K562 (cell line): ENCODE measurements around the gene SLC34A1. TPM values are rescaled to one million over a fixed set of nuclear protein-coding genes. Genes with fewer than 3 reads are reported as not detected.

Experiments used
- ATF4 ChIP-seq: fragments of 450-650 bp; formaldehyde crosslinking; IDR thresholded peaks from 2 replicates; pipeline ENCODE4 v1.4.0; 2022; ENCODE audit warnings: mild to moderate bottlenecking, moderate library complexity
- BCOR ChIP-seq: fragments of 450-650 bp; IDR thresholded peaks from 2 replicates; pipeline ENCODE4 v1.6.1; 2016
- CXXC5 ChIP-seq: fragments of 250-450 bp; sonication (Bioruptor Pico); IDR thresholded peaks from 2 replicates; pipeline ENCODE4 v1.8.0; 2022; ENCODE audit warnings: inconsistent platforms, mild to moderate bottlenecking, moderate library complexity
- ETV1 ChIP-seq: fragments of 450-650 bp; conservative IDR thresholded peaks from 2 replicates; pipeline ENCODE4 v1.6.1; 2016; ENCODE audit warnings: missing genetic modification characterization, control low read depth, low read depth, missing compliant biosample characterization
- FOXM1 ChIP-seq, 2 experiments: fragments of 450-650 bp in 1 of 2; sonication (generic) in 1 of 2; formaldehyde crosslinking in 1 of 2; IDR thresholded peaks; 2 replicates each; pipeline versions ENCODE4 v1.6.1 to v1.9.0; 2017 to 2022; ENCODE audit warnings: low read depth in 2 of 2, mild to moderate bottlenecking in 2 of 2, missing genetic modification reagents in 1 of 2, moderate library complexity in 1 of 2
- KLF13 ChIP-seq: fragments of 450-650 bp; IDR thresholded peaks from 2 replicates; pipeline ENCODE4 v1.6.1; 2016; ENCODE audit warnings: missing genetic modification characterization, low read depth, mild to moderate bottlenecking, missing compliant biosample characterization, moderate library complexity, borderline replicate concordance
- NFE2 ChIP-seq: IDR thresholded peaks from 2 replicates; pipeline ENCODE4 v1.6.1; 2014; ENCODE audit warnings: antibody characterized with exemption, low read depth
- PRMT5 ChIP-seq: sonication (generic); formaldehyde crosslinking; IDR thresholded peaks from 2 replicates; pipeline ENCODE4 v1.5.0; 2020; ENCODE audit warnings: missing genetic modification reagents
- PRPF4 ChIP-seq: fragments of 200-400 bp; formaldehyde crosslinking; IDR thresholded peaks from one replicate; pipeline ENCODE4 v1.6.1; 2017; ENCODE audit warnings: low read length, low read depth, mild to moderate bottlenecking; ENCODE audit not compliant: insufficient read depth, poor library complexity, severe bottlenecking
- SAFB2 ChIP-seq: fragments of 200-400 bp; formaldehyde crosslinking; IDR thresholded peaks from 2 replicates; pipeline ENCODE4 v1.6.1; 2018; ENCODE audit warnings: borderline replicate concordance, low read length, low read depth, moderate library complexity; ENCODE audit not compliant: severe bottlenecking
- TCF7L2 ChIP-seq: fragments of 150-350 bp; IDR thresholded peaks from 2 replicates; pipeline ENCODE4 v1.6.1; 2016; ENCODE audit warnings: low read depth, mild to moderate bottlenecking, low read length, moderate library complexity
- YBX1 ChIP-seq: fragments of 450-650 bp; IDR thresholded peaks from 2 replicates; pipeline ENCODE4 v1.7.1; 2016; ENCODE audit warnings: mild to moderate bottlenecking
- ZHX1 ChIP-seq: fragments of 150-350 bp; conservative IDR thresholded peaks from 2 replicates; pipeline ENCODE4 v1.6.1; 2014; ENCODE audit warnings: low read length
- ZNF407 ChIP-seq: fragments of 450-650 bp; IDR thresholded peaks from 2 replicates; pipeline ENCODE4 v1.6.1; 2016; ENCODE audit warnings: low read depth
- polyA plus RNA-seq, 8 experiments: library from polyadenylated mRNA; depleted of rRNA in 4 of 8; stranded (reverse) in 5 of 8; unstranded in 3 of 8; fragments of >200 nt; fragmentation: Nextera tagmentation in 2 of 8; fragmentation: Illumina TruSeq in 1 of 8; extraction: Ambion mirVana in 2 of 8; extraction: Trizol in 1 of 8; gene quantifications; 2 replicates each; pipeline versions ENCODE4 v1.2.1 to v1.2.3, GENCODE V29; 2011 to 2014; ENCODE audit warnings: inconsistent platforms in 1 of 8, missing spikeins in 1 of 8
- total RNA-seq, 7 experiments: library from RNA; depleted of rRNA in 6 of 7; stranded (reverse); fragments of >200 nt in 6 of 7; fragmentation: Illumina TruSeq in 2 of 7; extraction: Trizol in 2 of 7; gene quantifications; 2 replicates each; pipeline versions ENCODE4 v1.2.1 to v1.2.3, GENCODE V29; 2011 to 2021; ENCODE audit warnings: low replicate concordance in 1 of 7

Gene SLC34A1
- total and polyA plus RNA-seq, 9 of the 15 experiments (the other 6 are each of a cell fraction or from before 2014, with no cell fraction given) = not detected

- TF ChIP-seq ZNF407 (no peak), ETV1 (tag) (peak; percentile 51), TCF7L2 (no peak), ATF4 (CRISPR knock-in tag) (no peak), SAFB2 (no peak), ZHX1 (no peak), KLF13 (peak; percentile 85), CXXC5 (CRISPR knock-in tag) (peak; percentile 76), YBX1 (no peak), FOXM1 (IDR thresholded peaks at IDR 0.05; ENCODE audit: low read depth) (no peak), FOXM1 (CRISPR knock-in tag; IDR thresholded peaks at IDR 0.05; ENCODE audit: low read depth) (peak; percentile 85; the same call in 1 of the 2 replicates), NFE2 (no peak), BCOR (no peak; the same call in 1 of the 2 replicates), PRMT5 (CRISPR knock-in tag) (no peak), PRPF4 (no peak)
Measured at GRCh38 chr5:177403792-177404640, 19.8 kb downstream of the SLC34A1 start (continued).
